ENCODE measurements around the gene LCN1.

- TF ChIP-seq CTCF (conservative IDR thresholded peaks at IDR 0.05; ENCODE audit: low read length) (no peak), EZH2phosphoT487 (IDR thresholded peaks at IDR 0.05; ENCODE audit: borderline replicate concordance, low read depth, low read length) (no peak)
Measured at GRCh38 chr9:135490980-135491464, 30.2 kb upstream of the LCN1 start.
